Breast epithelium (tissue), 4 donors: ENCODE measurements around the gene CPNE4. TPM values are rescaled to one million over a fixed set of nuclear protein-coding genes. Genes with fewer than 3 reads are reported as not detected.
A peak's percentile ranks its signal among the peaks of the same experiment; 100 is the strongest.

Source experiments
- DNase-seq, 2 donors: peaks; one replicate each; pipeline ENCODE4 v3.0.0-alpha.2; 2019; ENCODE audit warnings: low spot score in 2 of 2
- H3K27ac ChIP-seq, 2 donors: fragments of 200-600 bp; sonication (generic) in 1 of 2; one replicate each; pipeline ENCODE4 v1.5.1; 2016 to 2019; ENCODE audit warnings: mild to moderate bottlenecking in 1 of 2
- H3K27me3 ChIP-seq, 2 donors: fragments of 200-600 bp; sonication (generic) in 1 of 2; one replicate each; pipeline versions ENCODE4 v1.5.1 to v1.6.0; 2017 to 2019; ENCODE audit warnings: control low read depth in 1 of 2, mild to moderate bottlenecking in 1 of 2
- H3K36me3 ChIP-seq: fragments of 200-600 bp; one replicate; pipeline ENCODE4 v1.5.1; 2019
- H3K4me1 ChIP-seq, 2 donors: fragments of 200-600 bp; sonication (generic); one replicate each; pipeline ENCODE4 v1.5.1; 2016 to 2019; ENCODE audit warnings: control low read depth in 1 of 2
- H3K4me3 ChIP-seq, 3 donors: fragments of 200-600 bp; sonication (generic); 1 replicate in 2 of 3; 2 replicates in 1 of 3; pipeline ENCODE4 v1.5.1; 2016 to 2019; ENCODE audit warnings: mild to moderate bottlenecking in 3 of 3, moderate library complexity in 2 of 3
- H3K9me3 ChIP-seq, 2 donors: fragments of 200-600 bp; sonication (generic) in 1 of 2; one replicate each; pipeline ENCODE4 v1.5.1; 2016 to 2019; ENCODE audit warnings: control low read depth in 1 of 2
- POLR2A ChIP-seq: fragments of 450-650 bp; IDR thresholded peaks from one replicate; pipeline ENCODE4 v1.6.1; 2016; ENCODE audit warnings: antibody characterized with exemption, mild to moderate bottlenecking, moderate library complexity
- POLR2AphosphoS5 ChIP-seq, 3 donors: sonication (generic); formaldehyde crosslinking; IDR thresholded peaks; one replicate each; pipeline ENCODE4 v1.6.1; 2017; ENCODE audit warnings: antibody characterized with exemption in 3 of 3
- intact Hi-C: fragments of 100-400 bp; cut with DNase I; formaldehyde crosslinking; loops from one replicate; pipeline ENCODE4 v1.15.1; 2023; ENCODE audit warnings: low total_unique reads
- total RNA-seq, 3 donors: library from RNA; depleted of rRNA; stranded (reverse); fragments of >200 nt; gene quantifications; one replicate each; pipeline ENCODE4 v1.1.0, GENCODE V29; 2016
- TF ChIP-seq, protein P1 (sequence below), 3 donors: fragments of 450-650 bp; IDR thresholded peaks; one replicate each; pipeline ENCODE4 v1.5.1; 2016 to 2017; ENCODE audit warnings: antibody characterized with exemption in 3 of 3, mild to moderate bottlenecking in 3 of 3, moderate library complexity in 3 of 3

The CPNE4 gene
- total RNA-seq, 3 donors from 2014 or later: 0.16 TPM; not detected in 2

DNA sequence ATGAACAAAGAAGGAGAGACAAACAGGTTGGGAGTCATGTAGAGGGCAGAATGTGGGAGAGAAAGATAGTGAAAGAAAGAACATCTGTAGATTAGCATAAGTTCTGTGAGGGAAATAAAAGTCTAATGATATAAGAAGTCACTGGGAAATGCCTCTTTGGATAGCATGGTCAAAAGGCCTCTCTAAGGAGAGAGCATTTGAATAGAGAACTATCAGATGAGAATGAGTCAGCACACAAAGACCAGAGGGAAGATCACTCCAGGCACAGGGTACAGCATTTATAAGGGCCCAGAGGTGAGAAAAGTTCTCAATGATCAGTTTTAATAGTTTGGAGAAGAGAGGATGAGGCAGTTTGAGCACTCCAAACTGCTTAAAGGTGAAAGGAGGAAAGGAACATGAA, 7.9 kb upstream of the CPNE4 start:
- no peak for DNase-seq
- Histone ChIP-seq H3K9me3 (no peaks in the 10 kb centered on the region), H3K36me3 (no peaks in the 10 kb centered on the region), H3K4me3 (no peak overlapping the region), H3K27ac (no peak overlapping the region), H3K27me3 (no peaks in the 10 kb centered on the region), H3K4me1 (no peaks in the 10 kb centered on the region)
- intact Hi-C loops: no loop called here
- TF ChIP-seq, protein P1, sequence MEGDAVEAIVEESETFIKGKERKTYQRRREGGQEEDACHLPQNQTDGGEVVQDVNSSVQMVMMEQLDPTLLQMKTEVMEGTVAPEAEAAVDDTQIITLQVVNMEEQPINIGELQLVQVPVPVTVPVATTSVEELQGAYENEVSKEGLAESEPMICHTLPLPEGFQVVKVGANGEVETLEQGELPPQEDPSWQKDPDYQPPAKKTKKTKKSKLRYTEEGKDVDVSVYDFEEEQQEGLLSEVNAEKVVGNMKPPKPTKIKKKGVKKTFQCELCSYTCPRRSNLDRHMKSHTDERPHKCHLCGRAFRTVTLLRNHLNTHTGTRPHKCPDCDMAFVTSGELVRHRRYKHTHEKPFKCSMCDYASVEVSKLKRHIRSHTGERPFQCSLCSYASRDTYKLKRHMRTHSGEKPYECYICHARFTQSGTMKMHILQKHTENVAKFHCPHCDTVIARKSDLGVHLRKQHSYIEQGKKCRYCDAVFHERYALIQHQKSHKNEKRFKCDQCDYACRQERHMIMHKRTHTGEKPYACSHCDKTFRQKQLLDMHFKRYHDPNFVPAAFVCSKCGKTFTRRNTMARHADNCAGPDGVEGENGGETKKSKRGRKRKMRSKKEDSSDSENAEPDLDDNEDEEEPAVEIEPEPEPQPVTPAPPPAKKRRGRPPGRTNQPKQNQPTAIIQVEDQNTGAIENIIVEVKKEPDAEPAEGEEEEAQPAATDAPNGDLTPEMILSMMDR (IDR thresholded peaks at IDR 0.05): no peak
- TF ChIP-seq POLR2AphosphoS5 (IDR thresholded peaks at IDR 0.05): no peak
- TF ChIP-seq POLR2A: no peak

DNA sequence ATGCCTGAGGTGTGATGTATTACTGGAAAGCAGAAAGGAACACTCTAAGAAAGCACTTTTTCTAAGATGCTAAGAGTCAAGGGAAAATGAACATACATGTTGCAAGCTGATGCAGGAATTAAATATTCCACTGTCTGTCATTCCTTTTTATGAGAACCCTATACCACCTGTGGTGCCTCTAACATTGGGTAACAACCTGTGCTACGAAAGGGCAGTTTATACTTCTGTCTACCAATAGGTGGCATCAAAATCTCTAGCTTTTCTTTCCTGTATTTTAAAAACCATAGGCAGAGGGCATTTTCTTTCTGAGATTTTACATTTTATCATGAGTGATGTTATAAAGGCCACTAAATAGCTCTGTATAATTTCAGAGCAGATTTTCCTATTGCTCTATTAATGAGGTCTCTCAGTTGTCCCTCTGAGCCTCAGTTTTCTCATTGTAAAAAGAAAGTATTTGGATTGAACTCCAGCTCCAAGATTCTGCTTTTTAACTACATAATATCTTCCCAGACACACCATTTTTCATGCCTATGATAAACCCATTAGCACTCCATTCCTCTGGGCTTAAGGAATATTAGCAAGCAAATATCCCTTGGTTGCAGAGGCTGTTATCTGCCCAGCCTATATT, 3.5 kb upstream of the CPNE4 start:
- H3K27ac ChIP-seq: no peak overlapping the region
- DNase-seq: no peak
- no peaks in the 10 kb centered on the region for H3K36me3 ChIP-seq
- H3K27me3 ChIP-seq: peaks cover 0 to 42% of the 10 kb centered on the region in 2 donors
- H3K4me3 ChIP-seq: no peak overlapping the region
- TF ChIP-seq POLR2A (no peak), POLR2AphosphoS5 (IDR thresholded peaks at IDR 0.05) (no peak)
- TF ChIP-seq, protein P1 (IDR thresholded peaks at IDR 0.05): peak in 1 of 3 donors; percentile 22
- intact Hi-C loops: no loop called here
- no peaks in the 10 kb centered on the region for H3K9me3 ChIP-seq
- H3K4me1 ChIP-seq: no peaks in the 10 kb centered on the region

DNA sequence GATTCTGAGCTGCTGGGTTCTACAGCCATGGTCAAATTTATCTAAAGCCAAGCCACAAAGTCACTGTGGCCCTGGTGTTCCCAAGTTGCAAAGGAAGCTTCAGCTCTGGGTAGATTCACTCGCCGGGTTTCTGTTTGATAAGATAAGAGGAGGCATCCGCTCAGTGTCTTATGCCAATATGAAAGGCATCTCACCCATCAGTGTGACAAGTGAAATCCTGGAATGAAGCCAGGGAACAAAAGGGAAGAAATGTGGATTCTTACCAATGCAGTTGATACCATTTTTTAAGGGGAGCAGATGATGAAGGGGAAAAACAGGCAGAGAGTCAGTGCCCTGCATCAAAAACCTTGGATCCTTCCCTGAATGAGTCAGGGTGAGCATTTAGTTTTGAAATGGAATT, 2.8 kb upstream of the CPNE4 start:
- Histone ChIP-seq H3K27me3 (peaks cover 0 to 48% of the 10 kb centered on the region in 2 donors), H3K27ac (no peak overlapping the region), H3K4me3 (no peak overlapping the region), H3K36me3 (no peaks in the 10 kb centered on the region), H3K4me1 (no peaks in the 10 kb centered on the region), H3K9me3 (no peaks in the 10 kb centered on the region)
- intact Hi-C loops: no loop called here
- TF ChIP-seq POLR2AphosphoS5 (IDR thresholded peaks at IDR 0.05): no peak
- no peak for TF ChIP-seq POLR2A
- TF ChIP-seq, protein P1 (IDR thresholded peaks at IDR 0.05): no peak
- no peak for DNase-seq

DNA sequence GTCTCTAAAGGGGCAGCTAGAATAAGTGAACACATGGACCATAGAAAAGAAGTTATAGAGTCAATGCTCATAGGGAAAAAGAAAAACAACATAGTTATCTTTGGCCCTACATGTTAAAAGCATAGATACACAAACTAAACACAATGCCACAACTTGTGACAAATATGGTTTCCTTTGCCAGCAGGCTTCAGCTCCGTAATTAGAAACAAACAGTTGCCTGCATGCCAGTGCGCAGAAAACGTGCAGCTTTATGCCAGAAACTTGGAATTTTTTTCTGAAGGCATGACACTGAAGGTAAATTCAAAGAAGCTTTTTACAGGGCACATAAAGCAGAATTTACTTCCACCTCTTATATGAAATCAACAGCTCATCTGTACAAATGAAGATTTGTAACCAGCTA, 2.2 kb upstream of the CPNE4 start:
- H3K27me3 ChIP-seq: peaks cover 0 to 48% of the 10 kb centered on the region in 2 donors
- intact Hi-C loops: no loop called here
- TF ChIP-seq POLR2AphosphoS5 (IDR thresholded peaks at IDR 0.05) (no peak), POLR2A (no peak)
- TF ChIP-seq, protein P1 (IDR thresholded peaks at IDR 0.05): no peak
- no peak overlapping the region for H3K27ac ChIP-seq
- H3K9me3 ChIP-seq: no peaks in the 10 kb centered on the region
- DNase-seq: no peak
- no peak overlapping the region for H3K4me3 ChIP-seq
- no peaks in the 10 kb centered on the region for H3K36me3 ChIP-seq
- no peaks in the 10 kb centered on the region for H3K4me1 ChIP-seq

DNA sequence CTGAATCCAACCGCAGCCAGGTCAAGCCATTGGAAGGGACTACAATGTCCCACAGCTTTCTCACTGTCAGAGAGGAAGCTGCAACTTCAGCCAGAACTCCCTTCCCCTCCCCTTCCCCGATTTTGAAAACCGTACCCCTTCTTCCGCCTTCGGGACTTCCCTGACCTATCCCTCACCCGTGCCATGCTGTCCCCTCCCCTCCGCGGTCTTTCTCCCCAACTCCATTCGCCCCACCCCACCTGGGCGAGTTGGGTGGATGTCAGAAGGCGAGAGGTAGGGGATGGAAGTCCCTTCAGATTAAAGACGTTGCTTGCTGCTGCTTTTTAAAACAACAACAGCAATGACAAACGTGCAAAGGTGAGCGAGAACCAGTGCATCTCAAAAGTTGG, 723 bp downstream of the CPNE4 start:
- DNase-seq: no peak
- Histone ChIP-seq H3K4me3 (peak overlapping the region; percentile 14 to 51 (median 34)), H3K36me3 (no peaks in the 10 kb centered on the region), H3K27ac (no peak overlapping the region), H3K9me3 (no peaks in the 10 kb centered on the region), H3K4me1 (no peaks in the 10 kb centered on the region), H3K27me3 (peaks cover 0 to 55% of the 10 kb centered on the region in 2 donors)
- intact Hi-C loops: no loop called here
- TF ChIP-seq POLR2AphosphoS5 (IDR thresholded peaks at IDR 0.05): no peak
- no peak for TF ChIP-seq POLR2A
- TF ChIP-seq, protein P1 (IDR thresholded peaks at IDR 0.05): no peak
